Calu3 (cell line): Measurements from ENCODE around the gene CHSY3. TPM values are rescaled to one million over a fixed set of nuclear protein-coding genes. Genes with fewer than 3 reads are reported as not detected.

Experiments
- BruUV-seq: library from RNA; stranded (reverse); fragments of 400-500 nt; replicated peaks from 2 replicates; lab custom pipeline; 2021; lab: Mats Ljungman, UMichigan
- CTCF ChIA-PET: fragments of 300-600 bp; sonication (Branson Sonifier 250); formaldehyde crosslinking; loops from one replicate; lab custom pipeline; 2022; ENCODE audit warnings: antibody characterized with exemption; lab: Charles Lee
- DNase-seq: peaks from one replicate; pipeline ENCODE4 v3.0.0; 2022
- H3K27ac Mint-ChIP-seq: one replicate; pipeline ENCODE4 v1.8.0; 2022; ENCODE audit warnings: mixed read lengths; ENCODE audit not compliant: unreplicated experiment
- H3K27me3 Mint-ChIP-seq: one replicate; pipeline ENCODE4 v1.8.0; 2022; ENCODE audit warnings: mixed read lengths; ENCODE audit not compliant: unreplicated experiment
- H3K36me3 Mint-ChIP-seq: one replicate; pipeline ENCODE4 v1.8.0; 2022; ENCODE audit warnings: mild to moderate bottlenecking, moderate library complexity, mixed read lengths; ENCODE audit not compliant: insufficient read depth, unreplicated experiment
- H3K4me1 Mint-ChIP-seq: one replicate; pipeline ENCODE4 v1.8.0; 2022; ENCODE audit warnings: mild to moderate bottlenecking, low read depth, mixed read lengths; ENCODE audit not compliant: unreplicated experiment
- H3K4me3 Mint-ChIP-seq: one replicate; pipeline ENCODE4 v1.8.0; 2022; ENCODE audit warnings: mild to moderate bottlenecking, low read depth, moderate library complexity, mixed read lengths; ENCODE audit not compliant: unreplicated experiment
- H3K9me3 Mint-ChIP-seq: one replicate; pipeline ENCODE4 v1.8.0; 2022; ENCODE audit warnings: low read depth, mixed read lengths; ENCODE audit not compliant: unreplicated experiment
- intact Hi-C: fragments of 100-400 bp; cut with micrococcal nuclease; formaldehyde crosslinking; loops from one replicate; pipeline ENCODE4 v1.10.0; 2022; ENCODE audit not compliant: unreplicated experiment
- total RNA-seq: library from RNA; stranded (reverse); gene quantifications from 2 replicates; pipeline ENCODE4 v1.2.3, GENCODE V29; 2022
- TF ChIP-seq, protein P1 (sequence below): fragments of 200-600 bp; IDR thresholded peaks from one replicate; pipeline ENCODE4 v1.8.0; 2022; ENCODE audit warnings: antibody characterized with exemption; ENCODE audit not compliant: unreplicated experiment

Gene CHSY3
- total RNA-seq, 1 experiment from 2014 or later: 1.5 TPM

GRCh38 chr5:130045334-130045733 lies 141.1 kb downstream of the CHSY3 start:
- Mint-ChIP-seq H3K36me3 (no peaks in the 10 kb centered on the region), H3K9me3 (peaks cover 4% of the 10 kb centered on the region), H3K4me1 (no peaks in the 10 kb centered on the region), H3K4me3 (no peak overlapping the region), H3K27ac (no peak overlapping the region), H3K27me3 (no peaks in the 10 kb centered on the region)
- TF ChIP-seq, protein P1, sequence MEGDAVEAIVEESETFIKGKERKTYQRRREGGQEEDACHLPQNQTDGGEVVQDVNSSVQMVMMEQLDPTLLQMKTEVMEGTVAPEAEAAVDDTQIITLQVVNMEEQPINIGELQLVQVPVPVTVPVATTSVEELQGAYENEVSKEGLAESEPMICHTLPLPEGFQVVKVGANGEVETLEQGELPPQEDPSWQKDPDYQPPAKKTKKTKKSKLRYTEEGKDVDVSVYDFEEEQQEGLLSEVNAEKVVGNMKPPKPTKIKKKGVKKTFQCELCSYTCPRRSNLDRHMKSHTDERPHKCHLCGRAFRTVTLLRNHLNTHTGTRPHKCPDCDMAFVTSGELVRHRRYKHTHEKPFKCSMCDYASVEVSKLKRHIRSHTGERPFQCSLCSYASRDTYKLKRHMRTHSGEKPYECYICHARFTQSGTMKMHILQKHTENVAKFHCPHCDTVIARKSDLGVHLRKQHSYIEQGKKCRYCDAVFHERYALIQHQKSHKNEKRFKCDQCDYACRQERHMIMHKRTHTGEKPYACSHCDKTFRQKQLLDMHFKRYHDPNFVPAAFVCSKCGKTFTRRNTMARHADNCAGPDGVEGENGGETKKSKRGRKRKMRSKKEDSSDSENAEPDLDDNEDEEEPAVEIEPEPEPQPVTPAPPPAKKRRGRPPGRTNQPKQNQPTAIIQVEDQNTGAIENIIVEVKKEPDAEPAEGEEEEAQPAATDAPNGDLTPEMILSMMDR: no peak
- DNase-seq: no peak
- intact Hi-C loops: no loop called here
- BruUV-seq: no TSS peak
- CTCF ChIA-PET: no interaction called here

- no peaks in the 10 kb centered on the region for H3K4me1 Mint-ChIP-seq
- no peaks in the 10 kb centered on the region for H3K27me3 Mint-ChIP-seq
- H3K27ac Mint-ChIP-seq: no peak overlapping the region
- DNase-seq: no peak
- no peaks in the 10 kb centered on the region for H3K36me3 Mint-ChIP-seq
- H3K4me3 Mint-ChIP-seq: no peak overlapping the region
- intact Hi-C loops: no loop called here
- no peaks in the 10 kb centered on the region for H3K9me3 Mint-ChIP-seq
- BruUV-seq: no TSS peak
- CTCF ChIA-PET: no interaction called here
- TF ChIP-seq, protein P1: no peak
Measured at GRCh38 chr5:130050585-130050984, 146.3 kb downstream of the CHSY3 start.

- no peak for DNase-seq
- H3K4me3 Mint-ChIP-seq: no peak overlapping the region
- H3K36me3 Mint-ChIP-seq: no peaks in the 10 kb centered on the region
- no peaks in the 10 kb centered on the region for H3K27me3 Mint-ChIP-seq
- no peak overlapping the region for H3K27ac Mint-ChIP-seq
- CTCF ChIA-PET: interaction anchor here (0.6 kb wide), 1 partner anchor 1927 kb away, joined by 3 read pairs; no protein-coding TSS in a partner anchor
- TF ChIP-seq, protein P1: no peak
- H3K9me3 Mint-ChIP-seq: no peaks in the 10 kb centered on the region
- no TSS peak for BruUV-seq
- intact Hi-C loops: no loop called here
- no peaks in the 10 kb centered on the region for H3K4me1 Mint-ChIP-seq
Measured at GRCh38 chr5:130052752-130053151, 148.5 kb downstream of the CHSY3 start.

- Mint-ChIP-seq H3K27me3 (no peaks in the 10 kb centered on the region), H3K4me3 (no peak overlapping the region), H3K4me1 (no peaks in the 10 kb centered on the region), H3K27ac (no peak overlapping the region), H3K9me3 (peaks cover 3% of the 10 kb centered on the region), H3K36me3 (no peaks in the 10 kb centered on the region)
- CTCF ChIA-PET: no interaction called here
- no TSS peak for BruUV-seq
- TF ChIP-seq, protein P1: no peak
- intact Hi-C loops: no loop called here
- DNase-seq: no peak
Measured at GRCh38 chr5:130055572-130055971, 151.3 kb downstream of the CHSY3 start.
